GM06990 (cell line): ENCODE results near the gene PACS1.
"Not testable (repeated sequence)": the region's sequence is repeated elsewhere in the genome, so short reads cannot be mapped to it uniquely, and the experiment has no call there.

Experiments used
- DNase-seq: peaks from one replicate; pipeline ENCODE4 v3.0.0-alpha.2; 2011; ENCODE audit not compliant: insufficient read length; ENCODE audit errors: extremely low read depth
- H3K27me3 ChIP-seq: replicated peaks from 2 replicates; pipeline ENCODE4 v1.6.0; 2011; ENCODE audit warnings: low read length; ENCODE audit not compliant: control insufficient read depth, insufficient read depth
- H3K36me3 ChIP-seq: 2 replicates; pipeline ENCODE4 v1.5.1; 2011; ENCODE audit warnings: low read length; ENCODE audit not compliant: control insufficient read depth, insufficient read depth
- H3K4me3 ChIP-seq: replicated peaks from 2 replicates; pipeline ENCODE4 v1.5.1; 2011; ENCODE audit warnings: low read depth, mild to moderate bottlenecking, control low read depth, low read length
- CTCF ChIP-seq: IDR thresholded peaks from 2 replicates; pipeline ENCODE4 v1.5.1; 2011; ENCODE audit warnings: low read length, control low read depth, mild to moderate bottlenecking, inconsistent platforms; ENCODE audit not compliant: insufficient read depth, poor library complexity, severe bottlenecking

The PACS1 gene

GRCh38 chr11:66069715-66070603 is at the start of gene PACS1:
Gene PACS1 (plus strand): TSS chr11:66070272. CDS start chr11:66070487, 215 bp downstream.
- Histone ChIP-seq H3K4me3 (peak within 1 kb of the TSS; percentile 86), H3K27me3 (no peaks in the 10 kb centered on the region), H3K36me3 (peaks cover 20% of the 10 kb centered on the region)
- peak; percentile 85 for DNase-seq
- no peak for TF ChIP-seq CTCF

- H3K36me3 ChIP-seq = no peaks in the 10 kb centered on the region
- no peak for TF ChIP-seq CTCF
- peaks cover 2% of the 10 kb centered on the region; the same call in 1 of the 2 replicates for H3K27me3 ChIP-seq
- H3K4me3 ChIP-seq = no peak overlapping the region
- DNase-seq = no peak
Observed at GRCh38 chr11:66020618-66021357, 49.3 kb upstream of the PACS1 start.

- peak; percentile 97 for TF ChIP-seq CTCF
- peak; percentile 69 for DNase-seq
- Histone ChIP-seq H3K4me3 (no peak overlapping the region), H3K36me3 (no peaks in the 10 kb centered on the region), H3K27me3 (peaks cover 2% of the 10 kb centered on the region; the same call in 1 of the 2 replicates)
Observed at GRCh38 chr11:66022401-66023185, 47.5 kb upstream of the PACS1 start.

- not testable (repeated sequence) for H3K27me3 ChIP-seq, DNase-seq, H3K4me3 ChIP-seq, H3K36me3 ChIP-seq
Observed at GRCh38 chr11:66023186-66023440, 47.0 kb upstream of the PACS1 start.

- no peaks in the 10 kb centered on the region for H3K36me3 ChIP-seq
- no peak for TF ChIP-seq CTCF
- H3K4me3 ChIP-seq = no peak within 1 kb of the TSS
- H3K27me3 ChIP-seq = peaks cover 2% of the 10 kb centered on the region; the same call in 1 of the 2 replicates
- no peak for DNase-seq
Observed at GRCh38 chr11:66026017-66026529, 44.0 kb upstream of the PACS1 start, which contains the start of gene CATSPER1. Gene CATSPER1 (minus strand): TSS chr11:66026479. CDS start chr11:66026379, 100 bp downstream.
